Stimulated activated CD8-positive, alpha-beta memory T cell treated with anti-CD3 and anti-CD28 coated beads, Interleukin-2, amount 100 ng/mL, for 48 hours (primary cell): ENCODE data around the gene NLRP5.
"Not testable (repeated sequence)": the region's sequence is repeated elsewhere in the genome, so short reads cannot be mapped to it uniquely, and the experiment has no call there.

Source experiments
- DNase-seq, 2 donors: peaks; one replicate each; pipeline ENCODE4 v3.0.0-alpha.2; 2020; ENCODE audit warnings: low read depth in 2 of 2

The NLRP5 gene

GRCh38 chr19:56076498-56076897 lies 89.9 kb downstream of the NLRP5 start:
- peak in 1 of 2 donors; percentile 17 for DNase-seq

GRCh38 chr19:56079609-56080008 lies 93.0 kb downstream of the NLRP5 start:
- DNase-seq = no peak

- DNase-seq = peak; percentile 58 to 68
These were observed 94.3 kb downstream of the NLRP5 start for GRCh38 chr19:56080669-56081401.

GRCh38 chr19:56083668-56084067 lies 97.1 kb downstream of the NLRP5 start:
- no peak for DNase-seq

GRCh38 chr19:56084835-56085536 lies 98.4 kb downstream of the NLRP5 start:
- DNase-seq = no peak

GRCh38 chr19:56085571-56086275 lies 99.1 kb downstream of the NLRP5 start:
- no peak for DNase-seq

- no peak for DNase-seq
These were observed 100.3 kb downstream of the NLRP5 start for GRCh38 chr19:56086671-56087430.

GRCh38 chr19:56087647-56088496 lies 101.3 kb downstream of the NLRP5 start:
- DNase-seq = no peak

- no peak for DNase-seq
These were observed 102.1 kb downstream of the NLRP5 start for GRCh38 chr19:56088497-56089215.

GRCh38 chr19:56089344-56089743 lies 102.8 kb downstream of the NLRP5 start:
- no peak for DNase-seq

GRCh38 chr19:56091066-56091490 lies 104.5 kb downstream of the NLRP5 start:
- no peak for DNase-seq

GRCh38 chr19:56091751-56092546 lies 105.4 kb downstream of the NLRP5 start:
- no peak for DNase-seq

GRCh38 chr19:56092685-56093631 lies 106.4 kb downstream of the NLRP5 start:
- DNase-seq = no peak

GRCh38 chr19:56094449-56094848 lies 107.9 kb downstream of the NLRP5 start:
- DNase-seq = no peak

- no peak for DNase-seq
These were observed 110.1 kb downstream of the NLRP5 start for GRCh38 chr19:56096665-56097064.

- DNase-seq = no peak
These were observed 110.7 kb downstream of the NLRP5 start for GRCh38 chr19:56097306-56097705.

GRCh38 chr19:56097776-56098175 lies 111.2 kb downstream of the NLRP5 start:
- no peak for DNase-seq

- not testable (repeated sequence) for DNase-seq
These were observed 111.7 kb downstream of the NLRP5 start for GRCh38 chr19:56098237-56098636.
